GM12801 (cell line): Measurements from ENCODE around the gene ARHGAP26.

Experiments
- TF ChIP-seq, protein P1 (sequence below): IDR thresholded peaks from one replicate; pipeline ENCODE4 v1.5.1; 2011; ENCODE audit warnings: control low read depth; ENCODE audit not compliant: insufficient read length; ENCODE audit errors: extremely low read depth

The ARHGAP26 gene

DNA sequence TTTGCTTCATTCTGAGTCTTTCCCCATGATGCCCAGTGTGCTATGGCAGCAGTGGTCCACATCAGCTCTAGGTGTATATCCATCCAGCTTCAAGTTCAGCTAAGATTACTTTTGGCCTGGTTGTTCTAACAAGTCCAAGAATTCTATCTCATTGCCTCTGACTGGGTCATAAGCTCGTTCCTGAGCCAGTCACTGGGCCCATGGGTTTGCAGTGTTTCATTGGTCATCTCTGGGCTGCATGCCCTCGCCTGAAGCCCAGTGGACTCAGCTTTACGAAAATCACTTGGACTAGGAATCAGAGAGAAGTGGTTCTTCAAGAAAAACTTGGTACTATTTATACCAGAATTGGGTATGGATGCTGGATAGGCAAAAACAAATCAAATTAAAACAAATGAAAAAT lies 16.1 kb upstream of the ARHGAP26 start:
- TF ChIP-seq, protein P1, sequence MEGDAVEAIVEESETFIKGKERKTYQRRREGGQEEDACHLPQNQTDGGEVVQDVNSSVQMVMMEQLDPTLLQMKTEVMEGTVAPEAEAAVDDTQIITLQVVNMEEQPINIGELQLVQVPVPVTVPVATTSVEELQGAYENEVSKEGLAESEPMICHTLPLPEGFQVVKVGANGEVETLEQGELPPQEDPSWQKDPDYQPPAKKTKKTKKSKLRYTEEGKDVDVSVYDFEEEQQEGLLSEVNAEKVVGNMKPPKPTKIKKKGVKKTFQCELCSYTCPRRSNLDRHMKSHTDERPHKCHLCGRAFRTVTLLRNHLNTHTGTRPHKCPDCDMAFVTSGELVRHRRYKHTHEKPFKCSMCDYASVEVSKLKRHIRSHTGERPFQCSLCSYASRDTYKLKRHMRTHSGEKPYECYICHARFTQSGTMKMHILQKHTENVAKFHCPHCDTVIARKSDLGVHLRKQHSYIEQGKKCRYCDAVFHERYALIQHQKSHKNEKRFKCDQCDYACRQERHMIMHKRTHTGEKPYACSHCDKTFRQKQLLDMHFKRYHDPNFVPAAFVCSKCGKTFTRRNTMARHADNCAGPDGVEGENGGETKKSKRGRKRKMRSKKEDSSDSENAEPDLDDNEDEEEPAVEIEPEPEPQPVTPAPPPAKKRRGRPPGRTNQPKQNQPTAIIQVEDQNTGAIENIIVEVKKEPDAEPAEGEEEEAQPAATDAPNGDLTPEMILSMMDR = no peak

DNA sequence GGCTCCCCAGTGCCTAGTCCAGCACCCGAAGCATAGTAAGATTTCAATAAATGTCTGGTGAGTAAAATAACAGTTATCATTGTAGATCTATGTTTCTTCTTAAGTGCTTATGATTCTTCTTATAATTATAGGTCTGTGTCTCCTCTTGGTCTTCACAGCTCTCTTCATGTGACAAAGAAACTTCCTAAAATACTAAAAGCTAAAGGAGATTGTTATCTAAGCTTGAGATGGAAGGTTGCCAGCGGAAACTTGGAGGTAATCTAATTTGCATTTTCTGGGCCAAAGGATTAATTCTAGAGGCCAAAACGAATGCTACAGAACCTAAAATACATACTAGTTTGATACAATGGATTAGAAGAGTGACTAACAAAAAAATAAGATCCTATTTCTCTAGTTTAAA lies 13.6 kb upstream of the ARHGAP26 start:
- TF ChIP-seq, protein P1 = no peak

DNA sequence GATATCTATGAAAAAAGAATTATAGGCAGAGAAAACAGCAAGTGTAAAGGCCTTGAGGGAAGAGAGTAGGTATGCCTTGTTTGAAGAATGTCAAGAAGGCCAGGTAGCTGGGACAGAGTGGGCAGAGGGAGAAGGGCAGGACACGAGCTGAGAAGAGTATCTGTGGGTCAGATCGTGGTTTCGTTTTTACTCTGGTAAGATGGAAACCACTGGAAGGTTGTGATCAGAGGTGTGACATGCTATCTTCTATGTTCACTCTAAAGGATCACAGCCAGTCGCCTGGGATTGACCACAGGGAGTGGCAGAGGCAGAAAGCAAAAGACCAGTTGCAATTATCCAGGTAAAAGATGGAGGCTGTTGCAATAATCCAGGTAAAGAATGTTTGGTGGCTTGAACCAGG lies 12.6 kb upstream of the ARHGAP26 start:
- TF ChIP-seq, protein P1 = no peak

DNA sequence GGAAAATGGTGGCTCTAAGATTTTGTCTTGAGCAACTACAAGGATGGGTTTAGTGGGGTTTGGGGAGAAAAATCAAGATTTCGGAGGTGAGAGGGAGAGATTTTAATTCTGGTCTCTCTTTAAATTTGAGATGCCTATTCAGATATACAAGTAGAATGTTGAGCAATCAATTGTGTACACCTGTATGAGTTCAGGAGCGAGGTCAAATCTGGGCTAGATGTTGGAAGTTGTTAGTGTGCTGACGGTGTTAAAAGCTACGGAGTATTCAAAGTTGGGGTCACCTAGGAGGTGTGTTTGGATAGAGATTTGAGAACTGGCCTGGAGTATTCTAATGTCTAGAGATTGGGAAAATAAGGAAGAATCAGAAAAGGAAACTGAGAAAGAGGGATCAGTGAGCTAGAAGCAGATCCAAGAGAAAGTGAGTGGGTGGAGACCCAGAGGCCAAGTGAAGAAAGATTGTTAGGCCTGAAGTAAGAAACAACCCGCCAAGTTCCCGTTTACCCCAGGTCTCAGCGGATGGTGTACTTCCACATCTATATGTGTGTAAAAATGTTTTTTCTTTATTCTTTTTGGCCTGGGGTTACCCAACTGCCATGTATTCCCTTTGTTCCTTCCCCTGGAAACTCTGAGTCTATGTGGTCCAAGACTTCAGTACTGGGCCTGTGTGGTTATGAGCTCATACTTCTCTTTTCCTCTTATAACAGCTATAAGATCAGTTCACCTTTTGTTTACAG lies 11.9 kb upstream of the ARHGAP26 start:
- TF ChIP-seq, protein P1 = no peak

DNA sequence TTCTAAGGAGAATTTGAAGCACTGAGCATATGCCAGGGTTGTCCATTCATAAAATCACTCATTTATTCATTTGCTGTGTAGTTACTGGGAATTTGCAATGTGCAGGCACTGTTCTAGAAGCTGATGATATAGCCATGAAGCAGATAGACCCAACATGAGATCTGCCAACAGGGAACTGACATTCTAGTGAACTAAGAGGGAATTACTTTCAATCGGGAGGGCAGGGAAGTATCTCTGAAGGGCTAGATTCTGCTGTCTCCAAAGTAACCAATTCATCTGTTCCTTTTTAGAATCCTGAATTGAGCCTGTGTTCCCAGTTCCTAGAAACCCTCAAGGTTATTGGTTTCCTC lies 11.4 kb upstream of the ARHGAP26 start:
- TF ChIP-seq, protein P1 = no peak

DNA sequence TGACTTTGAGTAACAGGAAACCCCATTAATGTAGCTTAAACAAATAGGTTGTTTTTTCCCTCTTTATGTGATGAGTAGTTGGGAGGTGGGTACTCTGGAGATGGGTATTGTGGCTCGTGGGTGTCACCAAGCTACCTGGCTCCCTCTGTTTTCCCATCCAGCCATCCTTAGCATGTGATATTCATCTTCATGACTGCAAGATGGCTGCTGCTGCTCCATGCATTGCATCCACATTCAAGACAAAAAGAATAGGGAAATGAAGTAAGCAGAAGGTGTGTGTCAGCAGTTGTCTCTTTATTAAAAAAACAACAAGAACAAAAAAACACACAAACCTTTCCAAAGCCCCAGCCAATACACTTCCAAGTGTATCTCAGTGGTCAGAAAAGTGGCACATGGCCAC lies 6.5 kb upstream of the ARHGAP26 start:
- TF ChIP-seq, protein P1 = no peak

DNA sequence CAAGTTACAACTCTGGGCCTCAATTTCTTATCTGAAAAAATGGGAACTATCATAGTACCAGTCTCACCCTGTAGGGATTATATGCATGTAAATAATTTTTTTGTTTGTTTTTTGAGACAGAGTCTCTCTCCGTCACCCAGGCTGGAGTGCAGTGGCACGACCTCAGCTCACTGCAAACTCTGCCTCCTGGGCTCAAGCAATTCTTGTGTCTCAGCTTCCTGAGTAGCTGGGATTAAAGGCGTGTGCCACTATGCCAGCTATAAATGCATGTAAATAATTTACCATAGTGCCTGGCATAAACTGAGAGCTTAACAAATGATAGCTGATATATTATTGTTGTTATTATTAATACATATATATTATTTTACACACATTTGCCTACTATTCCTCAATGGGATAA lies 3.0 kb upstream of the ARHGAP26 start:
- TF ChIP-seq, protein P1 = no peak
